OCI-LY7 (cell line): ENCODE measurements around the gene ATP2B3. TPM values are rescaled to one million over a fixed set of nuclear protein-coding genes. Genes with fewer than 3 reads are reported as not detected.

Experiments used
- BruUV-seq: library from RNA; stranded (reverse); fragments of 400-500 nt; replicated peaks from 2 replicates; lab custom pipeline; 2021; lab: Mats Ljungman, UMichigan
- CTCF ChIA-PET: fragments of 300-600 bp; sonication (Branson Sonifier 250); formaldehyde crosslinking; loops from one replicate; lab custom pipeline; 2022; ENCODE audit warnings: antibody characterized with exemption; ENCODE audit not compliant: unreplicated experiment; lab: Charles Lee
- POLR2A ChIA-PET: fragments of 300-600 bp; sonication (Branson Sonifier 250); formaldehyde crosslinking; loops from one replicate; lab custom pipeline; 2022; ENCODE audit warnings: antibody characterized with exemption; lab: Charles Lee
- DNase-seq: peaks from one replicate; pipeline ENCODE4 v3.0.0-alpha.2; 2015; ENCODE audit warnings: low spot score
- H2AFZ ChIP-seq: fragments of 200-600 bp; sonication (generic), shearing (Covaris generic); 2 replicates; pipeline ENCODE4 v1.6.1; 2014; ENCODE audit warnings: mild to moderate bottlenecking, antibody characterized with exemption, low read length, moderate library complexity
- H3K27ac ChIP-seq: fragments of 200-600 bp; sonication (generic); 2 replicates; pipeline ENCODE4 v1.5.1; 2014; ENCODE audit warnings: mixed run types, low read depth, mild to moderate bottlenecking, moderate library complexity, low read length, inconsistent platforms; ENCODE audit not compliant: poor library complexity, severe bottlenecking
- H3K36me3 ChIP-seq: fragments of 200-600 bp; sonication (generic); 2 replicates; pipeline ENCODE4 v1.6.1; 2014; ENCODE audit warnings: mild to moderate bottlenecking, antibody characterized with exemption, low read length, moderate library complexity, mixed read lengths; ENCODE audit not compliant: insufficient read depth
- H3K4me1 ChIP-seq: fragments of 200-600 bp; sonication (generic); 2 replicates; pipeline ENCODE4 v1.5.1; 2014; ENCODE audit warnings: mild to moderate bottlenecking, low read length; ENCODE audit not compliant: insufficient read depth, poor library complexity, severe bottlenecking
- H3K4me2 ChIP-seq: fragments of 200-600 bp; sonication (generic); 2 replicates; pipeline ENCODE4 v1.6.1; 2014; ENCODE audit warnings: mild to moderate bottlenecking, low read length
- H3K4me3 ChIP-seq: fragments of 200-600 bp; sonication (generic); 2 replicates; pipeline ENCODE4 v1.5.1; 2014; ENCODE audit warnings: mild to moderate bottlenecking, low read depth, low read length; ENCODE audit not compliant: poor library complexity, severe bottlenecking
- H3K79me2 ChIP-seq: fragments of 200-600 bp; sonication (generic); 2 replicates; pipeline ENCODE4 v1.6.1; 2016; ENCODE audit warnings: low read depth, mild to moderate bottlenecking, low read length, moderate library complexity, mixed read lengths; ENCODE audit not compliant: insufficient read depth
- H3K9me2 ChIP-seq: fragments of 200-600 bp; sonication (generic); 2 replicates; pipeline ENCODE4 v1.6.1; 2016; ENCODE audit warnings: mild to moderate bottlenecking, low read length, mixed read lengths; ENCODE audit not compliant: insufficient read depth
- H3K9me3 ChIP-seq: fragments of 200-600 bp; sonication (generic); 2 replicates; pipeline ENCODE4 v1.6.1; 2014; ENCODE audit warnings: mild to moderate bottlenecking, mixed run types, low read length, mixed read lengths
- H4K20me1 ChIP-seq: fragments of 200-600 bp; sonication (generic); 2 replicates; pipeline ENCODE4 v1.6.1; 2014; ENCODE audit warnings: mild to moderate bottlenecking, antibody characterized with exemption, low read length, moderate library complexity, mixed read lengths; ENCODE audit not compliant: insufficient read depth
- CTCF ChIP-seq: fragments of 200-600 bp; sonication (generic); conservative IDR thresholded peaks from 2 replicates; pipeline ENCODE4 v1.5.1; 2014; ENCODE audit warnings: mild to moderate bottlenecking, antibody characterized with exemption, low read length, moderate library complexity, mixed read lengths
- EZH2phosphoT487 ChIP-seq: fragments of 200-600 bp; sonication (generic); IDR thresholded peaks from 2 replicates; pipeline ENCODE4 v1.6.1; 2018; ENCODE audit warnings: low read depth, borderline replicate concordance, mild to moderate bottlenecking, mixed run types, antibody characterized with exemption, low read length, moderate library complexity, mixed read lengths
- intact Hi-C: fragments of 100-400 bp; cut with micrococcal nuclease; formaldehyde crosslinking; loops from one replicate; pipeline ENCODE4 v1.10.0; 2022; ENCODE audit not compliant: unreplicated experiment
- total RNA-seq, 2 experiments: library from RNA; depleted of rRNA in 1 of 2; stranded (reverse); fragments of >200 nt in 1 of 2; shearing (Covaris generic) in 1 of 2; gene quantifications; 2 replicates each; pipeline ENCODE4 v1.2.3, GENCODE V29; 2014 to 2022

The ATP2B3 gene
- total RNA-seq, 2 experiments from 2014 or later: not detected

GRCh38 chrX:153620576-153620975 lies 103.1 kb downstream of the ATP2B3 start:
- no peaks in the 10 kb centered on the region for H3K36me3 ChIP-seq
- H2AFZ ChIP-seq: no peak overlapping the region
- ChIA-PET POLR2A (no interaction called here), CTCF (no interaction called here)
- no peak overlapping the region for H3K4me2 ChIP-seq
- H3K9me2 ChIP-seq: no peaks in the 10 kb centered on the region
- no peaks in the 10 kb centered on the region for H3K79me2 ChIP-seq
- H3K4me3 ChIP-seq: no peak overlapping the region
- no peaks in the 10 kb centered on the region for H4K20me1 ChIP-seq
- intact Hi-C loops: no loop called here
- DNase-seq: no peak
- no peaks in the 10 kb centered on the region for H3K4me1 ChIP-seq
- H3K9me3 ChIP-seq: no peaks in the 10 kb centered on the region
- TF ChIP-seq CTCF (no peak), EZH2phosphoT487 (no peak)
- no TSS peak for BruUV-seq
- no peak overlapping the region for H3K27ac ChIP-seq

GRCh38 chrX:153621949-153622598 lies 104.6 kb downstream of the ATP2B3 start:
- Histone ChIP-seq H3K79me2 (no peaks in the 10 kb centered on the region), H3K4me2 (no peak overlapping the region), H3K9me2 (no peaks in the 10 kb centered on the region), H4K20me1 (no peaks in the 10 kb centered on the region), H3K36me3 (no peaks in the 10 kb centered on the region), H3K4me1 (no peaks in the 10 kb centered on the region), H2AFZ (no peak overlapping the region), H3K9me3 (no peaks in the 10 kb centered on the region), H3K4me3 (no peak overlapping the region), H3K27ac (no peak overlapping the region)
- CTCF ChIA-PET: no interaction called here
- DNase-seq: no peak
- POLR2A ChIA-PET: no interaction called here
- no TSS peak for BruUV-seq
- TF ChIP-seq EZH2phosphoT487 (no peak), CTCF (no peak)
- intact Hi-C loops: no loop called here

- Histone ChIP-seq H3K9me2 (no peaks in the 10 kb centered on the region), H3K4me1 (no peaks in the 10 kb centered on the region), H3K36me3 (no peaks in the 10 kb centered on the region), H3K9me3 (no peaks in the 10 kb centered on the region), H4K20me1 (no peaks in the 10 kb centered on the region), H3K79me2 (no peaks in the 10 kb centered on the region), H2AFZ (no peak overlapping the region), H3K4me2 (no peak overlapping the region), H3K27ac (no peak overlapping the region), H3K4me3 (no peak overlapping the region)
- POLR2A ChIA-PET: no interaction called here
- DNase-seq: no peak
- no TSS peak for BruUV-seq
- CTCF ChIA-PET: no interaction called here
- TF ChIP-seq EZH2phosphoT487 (no peak), CTCF (no peak)
- intact Hi-C loops: no loop called here
Measured at GRCh38 chrX:153622661-153623309, 105.3 kb downstream of the ATP2B3 start.
